NCI-H82 treated with DMSO at 0.1 percent for 48 hours (cell line): ENCODE measurements around the gene LRRC74B.
"Not testable (repeated sequence)": the region's sequence is repeated elsewhere in the genome, so short reads cannot be mapped to it uniquely, and the experiment has no call there.

Experiments
- DNase-seq: peaks from one replicate; lab custom pipeline; 2025; ENCODE audit not compliant: unreplicated experiment; lab: John Stamatoyannopoulos, UW

The LRRC74B gene, protein sequence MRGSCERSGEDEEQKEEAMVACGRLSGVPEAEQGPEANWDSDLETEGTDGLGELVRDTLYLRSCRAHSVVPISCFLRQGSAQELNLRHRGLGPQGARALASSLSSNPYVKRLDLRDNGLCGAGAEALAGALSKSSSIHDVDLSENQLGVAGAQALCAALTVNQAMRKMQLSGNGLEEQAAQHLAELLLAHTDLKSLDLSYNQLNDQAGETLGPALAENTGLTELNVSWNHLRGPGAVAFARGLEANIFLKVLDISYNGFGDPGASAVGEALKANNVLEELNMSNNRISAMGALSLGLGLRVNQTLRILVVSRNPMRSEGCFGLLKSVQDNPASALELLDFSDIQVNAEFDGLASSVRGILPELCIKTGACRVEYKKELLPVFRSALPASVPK

DNA sequence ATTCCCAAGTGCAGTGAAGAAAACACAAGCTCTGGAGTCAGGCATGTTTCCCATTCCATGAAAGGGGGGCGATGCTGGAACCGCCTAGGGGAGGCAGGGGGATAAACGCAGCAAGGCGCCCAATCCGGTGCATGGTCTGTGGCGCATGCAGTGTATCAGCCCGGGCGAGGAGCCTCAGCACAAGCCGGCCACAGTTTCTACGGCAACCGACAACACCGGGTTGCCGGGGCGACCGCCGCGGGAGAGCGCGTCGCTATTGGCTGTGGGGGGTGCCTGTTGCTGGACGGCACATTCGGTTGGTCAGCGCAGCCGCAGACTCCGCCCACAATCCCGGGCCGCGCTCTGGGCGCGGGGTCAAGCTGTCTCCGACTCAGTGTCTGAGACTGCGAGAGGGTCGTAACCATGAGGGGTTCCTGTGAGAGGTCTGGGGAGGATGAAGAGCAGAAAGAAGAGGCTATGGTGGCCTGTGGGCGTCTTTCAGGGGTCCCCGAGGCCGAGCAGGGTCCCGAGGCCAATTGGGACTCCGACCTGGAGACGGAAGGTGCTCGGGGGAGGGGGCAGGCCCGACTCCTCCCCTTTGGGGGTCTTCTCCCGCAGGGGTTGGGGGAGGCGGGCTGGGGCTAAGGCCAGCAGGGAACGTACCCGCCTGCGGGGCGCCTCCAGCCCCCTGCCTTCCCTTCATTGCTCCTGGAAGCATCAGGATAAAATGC, at the start of gene LRRC74B:
TSS of gene LRRC74B (plus strand) at position 362 of the 710 bp plus-strand sequence. CDS start at position 403, 41 bp downstream.
- peak; percentile 69 for DNase-seq

DNA sequence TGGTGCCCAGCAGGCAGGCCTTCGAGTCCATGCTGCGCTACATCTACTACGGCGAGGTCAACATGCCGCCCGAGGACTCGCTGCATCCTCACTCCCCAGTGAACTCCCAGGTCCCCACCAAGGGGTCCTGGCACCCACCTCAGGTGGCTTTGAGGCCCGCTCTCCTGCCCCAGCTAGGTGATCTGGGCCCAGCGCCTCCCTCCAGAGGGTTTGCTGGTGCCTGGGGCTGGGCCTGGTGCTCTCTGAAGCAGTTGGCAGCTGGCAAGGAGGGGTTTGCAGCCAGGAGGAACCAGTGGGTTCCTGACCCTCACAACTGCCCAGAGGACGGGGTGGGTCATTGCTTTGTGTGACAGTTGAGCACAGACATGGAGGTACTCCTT, 49.7 kb upstream of the LRRC74B start:
- DNase-seq: no peak

DNA sequence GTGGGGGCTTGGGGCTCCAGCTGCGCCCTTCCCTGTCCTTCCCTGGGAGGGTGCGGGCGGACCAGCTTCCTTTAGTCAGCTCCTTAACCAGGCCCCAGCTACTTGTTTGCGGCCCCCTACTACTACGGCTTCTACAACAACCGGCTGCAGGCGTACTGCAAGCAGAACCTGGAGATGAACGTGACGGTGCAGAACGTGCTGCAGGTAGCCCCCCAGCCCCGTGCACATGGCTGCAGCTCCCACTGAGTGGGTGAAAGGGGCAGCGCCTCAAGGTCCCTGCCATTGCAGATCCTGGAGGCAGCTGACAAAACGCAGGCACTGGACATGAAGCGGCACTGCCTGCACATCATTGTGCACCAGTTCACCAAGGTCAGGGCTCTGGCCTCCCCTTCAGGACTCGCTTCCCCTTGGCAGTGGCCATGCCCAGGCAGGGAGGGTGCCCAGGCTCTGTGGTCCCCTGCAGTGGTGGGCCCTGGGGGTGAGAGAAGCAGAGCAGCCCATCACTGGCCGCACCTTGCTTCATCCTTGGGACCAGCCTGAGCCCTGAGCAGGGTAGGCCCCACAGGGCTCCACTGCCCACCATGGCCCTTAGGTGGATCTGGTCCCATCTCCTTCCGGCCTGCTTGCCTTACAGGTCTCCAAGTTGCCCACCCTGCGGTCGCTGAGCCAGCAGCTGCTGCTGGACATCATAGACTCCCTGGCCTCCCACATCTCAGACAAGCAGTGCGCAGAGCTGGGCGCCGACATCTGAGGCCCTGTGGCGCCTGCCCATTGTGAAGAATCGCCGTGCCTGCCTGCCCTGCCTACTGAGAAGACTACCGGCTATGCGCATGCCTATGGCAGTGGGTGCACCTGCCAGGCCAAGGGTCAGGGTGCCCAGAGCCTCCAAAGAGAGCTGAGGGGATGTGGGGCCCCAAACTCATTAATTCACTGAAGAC, 48.9 kb upstream of the LRRC74B start:
- no peak for DNase-seq

DNA sequence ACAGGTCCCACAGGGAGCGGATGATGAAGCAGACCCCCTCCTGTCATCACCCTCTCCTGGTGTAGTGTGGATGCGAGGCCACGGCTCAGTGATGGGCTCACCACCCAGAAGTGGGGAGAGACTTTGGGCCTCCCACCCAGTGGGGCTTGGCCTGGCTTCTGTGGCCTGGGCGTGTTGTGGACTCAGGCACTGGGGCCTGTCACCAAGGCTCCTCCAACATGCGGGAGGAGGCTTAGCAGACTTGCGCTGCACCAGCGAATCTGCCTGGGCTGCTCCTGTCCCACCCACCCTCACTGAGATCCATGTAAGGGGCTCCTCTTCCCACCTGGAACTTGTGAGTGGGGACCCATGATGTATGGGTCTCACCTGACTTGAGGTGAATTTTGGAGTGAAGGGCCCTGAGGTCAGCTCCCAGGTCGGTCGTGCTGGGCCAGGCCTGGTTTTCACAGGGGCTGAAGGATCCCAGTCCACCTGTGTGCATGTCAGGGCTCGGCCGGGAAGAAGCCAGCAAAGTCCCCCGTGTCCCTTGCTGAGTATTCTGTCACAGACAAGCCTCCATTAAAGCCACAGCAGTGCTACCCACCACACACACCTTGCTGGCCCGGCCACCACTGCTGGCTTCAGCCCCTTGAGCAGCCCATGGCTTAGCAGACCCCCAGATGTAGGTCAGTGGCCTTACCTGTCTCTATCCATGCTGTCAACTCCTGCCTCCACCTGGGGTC, 48.0 kb upstream of the LRRC74B start:
- DNase-seq: no peak

DNA sequence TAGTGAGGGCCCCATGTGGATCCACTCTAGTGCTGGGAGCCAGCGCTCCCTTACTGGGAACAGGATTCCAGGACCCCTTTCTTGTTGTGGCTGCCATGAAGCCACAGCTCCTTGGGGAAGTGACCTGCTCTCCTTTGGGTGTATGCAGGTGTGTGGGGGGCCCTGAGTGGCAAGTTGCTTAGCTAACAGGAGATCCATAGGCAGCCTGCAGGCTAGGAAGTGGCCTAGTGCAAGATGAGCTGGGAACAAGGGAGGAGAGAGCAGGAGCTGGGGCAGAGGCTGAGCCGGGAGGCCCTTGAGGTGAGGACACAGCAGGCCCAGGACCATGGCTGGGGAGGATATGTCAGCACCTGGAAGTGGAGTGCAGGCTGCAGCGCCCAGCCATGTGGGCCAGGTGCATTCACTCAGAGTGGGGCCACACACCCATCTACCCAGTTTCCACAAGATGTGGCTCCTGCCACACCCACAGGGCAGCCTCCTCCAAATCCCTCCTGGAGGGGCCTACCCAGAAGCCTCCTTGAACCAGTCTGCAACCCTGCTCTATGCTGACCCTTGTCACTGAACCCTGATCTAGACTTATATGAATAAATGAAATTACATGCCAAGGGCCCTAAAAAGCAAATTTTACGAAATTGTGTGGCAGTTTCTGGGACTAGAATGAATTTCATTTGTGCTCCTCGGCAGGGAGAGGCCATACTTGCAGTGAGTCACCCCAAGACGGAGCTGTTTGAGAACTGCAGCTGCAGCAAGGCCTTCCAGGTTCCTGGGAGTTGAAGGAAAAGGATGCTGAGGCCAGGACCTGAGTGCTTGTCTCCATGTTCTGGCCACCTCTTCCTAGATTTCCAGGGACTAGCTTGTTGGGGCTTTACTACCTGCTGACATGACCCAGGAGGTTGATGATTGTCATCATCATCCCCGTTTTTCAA, 47.1 kb upstream of the LRRC74B start:
- no peak for DNase-seq

DNA sequence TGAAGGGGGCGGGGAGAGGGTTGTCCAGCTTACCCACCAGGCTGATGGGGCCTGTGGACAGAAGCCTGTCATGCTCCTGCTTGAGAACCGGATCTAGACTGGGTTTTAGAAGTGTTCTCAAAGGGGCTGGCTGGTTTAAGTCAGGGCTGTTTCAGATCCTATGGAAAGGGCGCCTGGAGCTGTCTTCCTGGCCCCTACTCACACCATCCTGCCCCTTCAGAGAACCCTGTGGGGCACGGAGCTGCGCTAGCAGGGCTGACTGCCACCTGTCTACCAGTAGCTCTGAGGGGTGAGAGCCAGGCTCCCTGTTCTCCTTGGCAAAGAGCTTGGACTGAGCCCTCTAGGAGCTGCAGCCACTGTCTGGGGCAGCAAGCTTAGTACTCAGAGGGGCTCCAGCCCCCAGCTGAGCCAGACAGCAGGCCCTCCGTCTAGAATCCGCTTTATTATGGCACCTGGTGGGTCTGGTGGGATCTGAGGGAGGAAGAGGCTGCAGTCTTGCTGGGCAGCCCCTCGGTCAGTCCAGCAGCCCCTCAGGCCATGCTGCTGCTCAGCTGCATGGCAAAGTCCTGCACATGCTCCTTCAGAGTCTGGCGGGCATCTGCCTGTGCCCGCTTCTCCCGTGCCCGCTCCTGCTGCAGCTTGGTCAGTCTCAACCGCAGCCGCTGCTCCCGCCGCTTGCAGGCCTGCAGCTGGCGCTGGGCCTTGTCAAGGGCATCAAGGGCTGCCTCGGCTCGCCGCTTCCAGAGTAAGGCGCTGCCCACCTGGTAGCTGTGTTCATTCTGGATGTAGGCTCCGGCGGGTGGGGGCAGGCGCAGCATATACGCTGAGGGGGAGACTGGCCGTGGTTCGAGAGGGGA, 46.2 kb upstream of the LRRC74B start:
- DNase-seq: no peak

DNA sequence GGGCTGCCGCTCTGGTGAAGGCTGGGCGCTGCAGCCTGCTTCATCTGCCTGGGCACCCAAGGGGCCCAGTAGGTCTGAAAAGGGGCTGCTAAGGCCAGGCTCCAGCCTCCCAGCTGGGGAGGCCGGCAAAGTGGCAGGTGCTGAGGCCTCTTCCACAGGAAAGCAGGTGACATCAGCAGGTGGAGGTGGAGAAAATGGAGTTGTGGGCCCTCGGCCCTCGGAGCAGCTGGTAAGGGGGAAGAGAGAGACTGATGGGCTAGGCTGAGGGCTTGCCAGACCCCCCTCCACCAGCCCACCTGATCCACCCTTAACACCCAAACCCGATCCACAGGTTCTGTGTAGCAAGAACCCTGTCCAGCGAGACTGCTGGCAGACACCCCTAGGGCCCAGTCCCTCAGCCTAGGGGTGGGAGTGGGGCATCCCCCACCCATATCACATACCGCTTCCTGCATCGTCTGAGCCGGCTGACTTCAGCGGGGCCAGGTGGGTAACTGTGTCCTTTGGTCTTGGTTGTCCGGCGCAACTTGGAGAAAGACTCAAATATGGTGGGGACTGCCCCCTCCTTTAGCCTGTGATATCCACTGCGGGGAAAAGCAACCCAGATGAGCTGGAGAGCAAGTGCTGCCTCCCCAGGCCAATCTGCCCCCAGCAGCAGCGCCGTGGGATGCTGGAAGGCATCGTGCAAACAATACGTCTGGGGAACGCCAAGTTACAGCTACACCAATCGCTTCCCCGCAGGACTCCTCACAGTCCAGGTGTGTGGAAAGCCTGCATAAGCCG, 45.3 kb upstream of the LRRC74B start:
- no peak for DNase-seq

DNA sequence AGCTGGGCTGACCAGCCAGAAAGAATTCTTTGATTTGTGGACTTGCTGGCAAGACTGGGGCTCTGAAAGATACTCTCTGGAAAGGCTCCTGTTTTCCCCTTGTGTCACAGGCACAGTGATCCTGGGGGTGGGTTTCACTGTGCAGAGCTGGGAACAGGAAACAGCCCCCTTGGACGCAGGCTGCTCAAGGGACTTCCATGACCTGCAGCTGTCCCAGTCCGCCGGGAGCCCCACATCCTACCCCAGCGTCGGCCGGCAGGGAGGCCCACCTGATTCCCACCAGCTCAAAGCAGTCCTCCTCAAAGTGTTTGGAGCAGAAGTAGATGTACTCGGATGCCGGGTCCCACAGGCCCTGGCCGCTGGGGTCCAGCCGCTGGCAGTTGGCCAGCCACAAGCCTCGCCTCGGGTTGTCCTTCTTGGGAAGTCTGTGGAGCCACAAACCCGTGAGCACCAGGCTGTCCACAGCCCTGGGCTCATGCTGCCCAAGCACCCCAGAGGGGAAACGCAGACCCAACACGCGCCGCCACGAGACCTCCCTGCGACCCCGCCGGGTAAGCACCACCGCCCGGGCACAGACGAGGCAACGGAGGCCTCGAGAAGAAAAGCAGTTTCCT, 44.7 kb upstream of the LRRC74B start:
- no peak for DNase-seq

DNA sequence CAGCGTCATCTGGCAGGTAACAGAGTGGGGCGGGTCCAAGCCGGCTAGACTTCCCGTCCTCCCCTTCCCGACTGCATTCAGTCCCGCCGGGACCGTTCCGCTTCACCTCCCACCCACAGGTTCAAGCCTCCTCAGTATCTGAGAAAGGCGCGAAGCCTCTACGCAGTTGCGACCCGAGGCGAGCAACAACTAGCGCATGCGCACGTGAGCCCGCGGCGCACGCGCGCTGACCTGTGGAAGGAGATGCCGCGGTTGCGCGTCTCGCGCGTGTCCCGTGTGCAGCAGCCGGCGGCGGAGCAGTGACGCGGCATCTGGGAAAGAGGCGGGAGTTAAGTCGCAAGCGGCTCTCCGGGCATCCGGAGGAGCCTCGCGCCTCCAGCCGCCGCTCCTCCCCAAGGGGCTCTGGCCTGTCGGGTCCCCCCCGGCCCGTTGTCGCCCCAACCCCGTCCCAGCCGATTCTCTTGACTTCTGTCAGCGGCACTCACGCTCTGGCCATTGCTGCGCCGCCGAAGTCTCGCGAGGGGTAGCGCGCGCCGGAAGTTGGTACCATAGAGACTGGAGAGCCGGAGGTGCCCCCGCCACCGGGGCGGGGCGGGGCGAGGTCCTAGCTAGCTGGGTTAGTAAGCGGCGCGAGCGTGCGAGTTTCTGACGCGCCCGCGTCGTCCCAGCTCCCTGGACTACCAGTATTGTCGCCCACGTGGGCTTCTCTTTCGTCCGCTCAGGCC, 44.0 kb upstream of the LRRC74B start, which contains the start of gene THAP7:
TSS of gene THAP7 (minus strand) at position 518 of the 725 bp plus-strand sequence. CDS start at position 311, 207 bp downstream.
- DNase-seq: peak; percentile 86

DNA sequence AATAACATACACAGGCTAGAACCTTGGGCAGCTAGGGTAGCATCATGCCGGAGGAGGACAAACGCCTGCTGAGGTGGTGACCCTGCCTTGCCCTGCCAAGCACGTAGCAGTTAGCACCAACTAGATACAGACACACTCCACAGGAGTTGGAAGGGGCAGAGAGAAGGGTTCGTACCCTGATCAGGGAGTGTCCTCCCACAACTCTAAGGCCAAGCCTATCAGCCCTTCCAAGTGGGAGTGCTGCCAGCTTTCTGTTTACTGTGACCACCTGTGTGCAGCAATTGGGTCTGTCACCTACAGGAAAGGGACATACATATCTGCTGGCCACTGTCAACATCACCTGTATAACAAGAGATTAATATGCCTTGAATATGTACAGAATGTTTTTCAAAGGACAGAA, 42.0 kb upstream of the LRRC74B start:
- DNase-seq: no peak

DNA sequence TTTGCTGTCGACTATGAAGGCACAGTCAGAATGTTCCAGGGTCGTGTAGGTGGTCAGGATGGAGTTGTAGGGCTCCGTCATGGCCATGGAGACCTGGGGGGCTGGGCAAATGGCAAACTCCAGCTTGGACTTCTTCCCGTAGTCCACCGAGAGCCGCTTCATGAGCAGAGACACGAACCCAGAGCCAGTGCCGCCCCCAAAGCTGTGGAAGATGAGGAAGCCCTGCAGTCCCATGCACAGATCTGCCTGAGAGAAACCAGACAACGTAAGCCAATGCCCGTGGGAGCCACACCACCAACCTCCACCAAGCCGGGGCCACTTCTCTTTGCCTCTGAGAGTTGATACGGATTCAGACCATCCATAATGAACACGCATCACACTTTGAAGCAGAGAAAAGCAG, 36.5 kb upstream of the LRRC74B start:
- DNase-seq: not testable (repeated sequence)

DNA sequence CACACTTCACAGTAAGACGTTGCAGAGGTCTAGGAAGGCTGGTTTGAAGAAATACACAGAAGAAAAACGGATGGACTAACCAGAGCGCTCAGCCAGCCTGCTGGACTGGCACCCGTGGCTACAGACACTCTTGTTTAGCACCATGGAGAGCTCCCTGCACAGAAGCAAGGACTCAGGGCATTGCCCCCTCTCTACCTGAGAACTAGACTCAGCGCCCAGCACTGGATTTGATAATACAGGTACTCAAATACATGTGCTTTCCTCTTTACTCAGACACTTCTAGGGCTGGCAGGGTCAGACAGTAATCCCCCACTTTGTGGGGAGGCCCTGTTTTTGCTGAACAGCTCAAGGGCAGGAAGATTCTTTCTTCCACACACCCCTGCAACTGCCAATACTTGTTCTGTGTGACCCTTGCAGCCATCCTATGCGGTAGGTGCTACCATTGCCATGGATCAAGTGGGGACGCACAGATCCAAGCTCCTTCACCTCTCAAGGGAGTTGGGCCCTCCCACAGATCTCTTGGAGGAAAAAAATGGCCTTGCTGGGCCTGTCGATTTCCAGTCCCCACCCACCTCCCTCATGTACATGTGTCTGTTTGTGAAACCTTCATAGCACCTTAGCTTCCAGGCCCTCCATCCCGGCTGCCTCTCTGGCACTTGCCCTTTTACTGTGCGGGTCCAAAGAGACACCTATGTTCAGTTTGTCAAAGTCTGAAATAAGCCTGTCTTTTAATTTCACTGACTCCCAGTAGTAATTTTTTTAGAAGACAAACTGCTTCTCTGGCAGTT, 35.9 kb upstream of the LRRC74B start:
- no peak for DNase-seq

DNA sequence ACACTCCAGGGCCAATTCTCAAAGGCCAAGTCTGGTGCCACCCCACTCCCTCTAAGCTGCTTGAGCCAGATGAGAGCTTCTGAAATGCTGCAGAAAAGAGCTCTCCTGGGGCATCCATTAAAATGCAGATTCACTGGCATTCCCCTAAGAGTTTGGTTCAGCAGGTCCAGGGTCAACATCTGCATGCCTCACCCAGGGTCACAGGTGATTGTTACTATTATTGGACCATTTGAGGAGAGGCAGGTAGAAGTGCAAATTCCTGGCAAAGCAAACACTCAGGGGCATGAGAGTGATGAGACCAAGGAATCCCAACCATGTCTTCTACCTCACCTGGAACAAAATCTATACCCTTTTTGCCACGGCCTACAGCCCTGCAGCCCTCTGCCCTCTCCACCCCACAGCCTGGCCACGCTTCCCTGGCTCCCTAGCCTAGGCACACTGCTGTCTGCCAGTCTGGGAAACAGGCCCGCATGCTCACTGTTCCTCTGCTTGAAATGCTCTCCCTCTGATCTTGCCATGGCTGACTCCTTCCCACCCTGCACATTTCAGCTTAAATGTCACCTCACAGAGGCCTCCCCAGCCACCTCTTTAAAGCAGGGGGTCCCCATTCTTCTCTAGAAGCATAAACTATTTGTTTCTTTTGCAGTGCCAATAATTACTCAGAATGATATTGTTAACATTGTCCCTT, 35.2 kb upstream of the LRRC74B start:
- no peak for DNase-seq

DNA sequence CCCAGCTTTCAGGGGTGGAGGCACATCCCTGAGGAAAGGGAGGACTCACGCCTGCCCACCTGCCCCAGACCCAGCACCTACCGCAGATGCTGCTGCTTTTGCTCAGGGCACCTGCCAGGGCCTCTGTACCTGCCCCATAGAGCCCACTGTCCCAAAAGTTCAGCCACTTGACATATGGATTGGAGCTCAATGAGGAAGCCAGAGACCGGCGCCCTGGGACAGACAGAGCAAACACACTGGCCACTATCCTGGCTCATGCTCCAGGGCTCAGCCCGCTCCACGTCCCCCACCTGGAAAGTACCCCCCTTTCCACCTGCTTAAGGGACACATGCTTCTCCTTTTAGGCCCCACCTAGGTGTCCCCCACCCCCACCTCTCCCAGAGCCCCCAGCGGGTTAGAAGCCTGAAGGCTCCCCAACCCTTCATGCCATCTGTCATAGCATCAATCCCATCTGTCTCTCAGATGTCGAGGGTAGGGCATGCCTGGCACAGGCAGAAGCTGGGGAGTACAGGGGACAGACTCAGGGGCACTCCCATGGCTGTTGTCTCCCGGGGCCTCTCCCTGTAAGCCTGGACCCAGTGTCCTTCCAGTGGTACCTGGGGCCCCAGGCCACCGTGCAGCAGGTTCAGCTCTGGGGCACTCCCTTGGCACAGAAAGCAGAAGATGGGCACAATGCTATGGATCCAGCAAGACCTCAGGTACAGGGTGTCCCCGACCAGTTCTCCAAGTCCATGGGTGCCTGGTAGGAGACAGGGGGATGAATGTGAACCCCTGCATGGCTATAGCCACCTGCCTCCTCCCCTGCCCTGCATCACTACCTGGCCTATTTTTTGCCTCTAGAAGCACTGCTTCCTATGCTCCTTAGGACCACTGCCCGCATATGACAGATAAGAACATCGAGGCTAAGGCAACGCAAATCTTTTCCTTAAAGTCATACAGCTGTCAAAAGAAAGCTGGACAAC, 33.0 kb upstream of the LRRC74B start:
- DNase-seq: no peak
